ENCODE measurements around the gene ZNF606. TPM values are rescaled to one million over a fixed set of nuclear protein-coding genes. Genes with fewer than 3 reads are reported as not detected.
A peak's percentile ranks its signal among the peaks of the same experiment; 100 is the strongest.

Gene ZNF606
- polyA plus RNA-seq, 1 donor, result 18.5 TPM

- Histone ChIP-seq H3K4me3 (ENCODE audit: low read length) (no peak overlapping the region), H3K27me3 (ENCODE audit: control insufficient read depth, insufficient read depth, low read length) (no peaks in the 10 kb centered on the region), H3K4me1 (ENCODE audit: control insufficient read depth, insufficient read depth, low read length) (peaks cover 2% of the 10 kb centered on the region), H3K36me3 (ENCODE audit: control insufficient read depth, insufficient read depth, low read length) (peaks cover 41% of the 10 kb centered on the region), H3K27ac (ENCODE audit: low read length) (no peak overlapping the region), H3K9me3 (ENCODE audit: control insufficient read depth, low read depth, low read length) (peaks cover 48% of the 10 kb centered on the region)
- WGBS (ENCODE audit: insufficient coverage, low lambda C conversion rate), result no CpG with 5 or more reads among the region's 3 CpGs
- no peak for DNase-seq
Observed at GRCh38 chr19:57941593-57941992, 61.0 kb downstream of the ZNF606 start.

- 90% methylated on average over 2 of the region's 12 CpGs for WGBS (ENCODE audit: insufficient coverage, low lambda C conversion rate)
Observed at GRCh38 chr19:57935731-57936130, 66.9 kb downstream of the ZNF606 start.

GRCh38 chr19:57934820-57935665 is 67.6 kb downstream of the ZNF606 start, which contains the start of gene ZNF418:
ZNF418 (minus strand) TSS chr19:57935402; CDS start chr19:57933822, 1,580 bp downstream.
- Histone ChIP-seq H3K9me3 (ENCODE audit: control insufficient read depth, low read depth, low read length) (peaks cover 61% of the 10 kb centered on the region), H3K27me3 (ENCODE audit: control insufficient read depth, insufficient read depth, low read length) (no peaks in the 10 kb centered on the region), H3K4me1 (ENCODE audit: control insufficient read depth, insufficient read depth, low read length) (no peaks in the 10 kb centered on the region), H3K27ac (ENCODE audit: low read length) (peak within 1 kb of the TSS; percentile 83), H3K36me3 (ENCODE audit: control insufficient read depth, insufficient read depth, low read length) (peaks cover 27% of the 10 kb centered on the region), H3K4me3 (ENCODE audit: low read length) (peak within 1 kb of the TSS; percentile 87)
- peak; percentile 69 to 88 for DNase-seq
- no CpG with 5 or more reads among the region's 54 CpGs for WGBS (ENCODE audit: insufficient coverage, low lambda C conversion rate)

More at GRCh38 chr19:57935731-57936130, 66.9 kb downstream of the ZNF606 start:
- Histone ChIP-seq H3K4me3 (ENCODE audit: low read length) (no peak overlapping the region), H3K9me3 (ENCODE audit: control insufficient read depth, low read depth, low read length) (peaks cover 54% of the 10 kb centered on the region), H3K27ac (ENCODE audit: low read length) (no peak overlapping the region), H3K36me3 (ENCODE audit: control insufficient read depth, insufficient read depth, low read length) (peaks cover 23% of the 10 kb centered on the region), H3K4me1 (ENCODE audit: control insufficient read depth, insufficient read depth, low read length) (no peaks in the 10 kb centered on the region), H3K27me3 (ENCODE audit: control insufficient read depth, insufficient read depth, low read length) (no peaks in the 10 kb centered on the region)
- DNase-seq, result no peak

- Histone ChIP-seq H3K36me3 (ENCODE audit: control insufficient read depth, insufficient read depth, low read length) (peaks cover 52% of the 10 kb centered on the region), H3K4me3 (ENCODE audit: low read length) (no peak overlapping the region), H3K9me3 (ENCODE audit: control insufficient read depth, low read depth, low read length) (peaks cover 49% of the 10 kb centered on the region), H3K27ac (ENCODE audit: low read length) (no peak overlapping the region), H3K27me3 (ENCODE audit: control insufficient read depth, insufficient read depth, low read length) (no peaks in the 10 kb centered on the region), H3K4me1 (ENCODE audit: control insufficient read depth, insufficient read depth, low read length) (no peaks in the 10 kb centered on the region)
- no peak for DNase-seq
- no CpG with 5 or more reads among the region's 4 CpGs for WGBS (ENCODE audit: insufficient coverage, low lambda C conversion rate)
Observed at GRCh38 chr19:57927587-57927986, 75.0 kb downstream of the ZNF606 start.

Other genes starting within 250 kb of the ZNF606 start
- 18.6 TPM for gene ZNF586, start 233.1 kb downstream of the ZNF606 start, polyA plus RNA-seq
- gene ZNF552, start 187.9 kb downstream of the ZNF606 start, polyA plus RNA-seq, result 40.9 TPM
- 21.3 TPM for gene ZNF587B, start 172.5 kb downstream of the ZNF606 start, polyA plus RNA-seq
- 61.1 TPM for gene ZNF587, start 153.0 kb downstream of the ZNF606 start, polyA plus RNA-seq
- gene ZNF814, start 113.8 kb downstream of the ZNF606 start, polyA plus RNA-seq, result 54.3 TPM
- gene ZNF417, start 86.2 kb downstream of the ZNF606 start, polyA plus RNA-seq, result 34.8 TPM
- gene ZNF418, start 67.4 kb downstream of the ZNF606 start, polyA plus RNA-seq, result 16.5 TPM
- gene ZNF256, start 55.1 kb downstream of the ZNF606 start, polyA plus RNA-seq, result 7.7 TPM
- gene C19orf18, start 28.3 kb downstream of the ZNF606 start, polyA plus RNA-seq, result 1.2 TPM
- 0.73 TPM for gene ZSCAN1, start 31.2 kb upstream of the ZNF606 start, polyA plus RNA-seq
- gene ZNF135, start 56.5 kb upstream of the ZNF606 start, polyA plus RNA-seq, result 8.2 TPM
- 67.9 TPM for gene ZSCAN18, start 95.4 kb upstream of the ZNF606 start, polyA plus RNA-seq
- gene ZNF329, start 148.0 kb upstream of the ZNF606 start, polyA plus RNA-seq, result 12.2 TPM
- 36.5 TPM for gene ZNF274, start 180.2 kb upstream of the ZNF606 start, polyA plus RNA-seq
- 33.8 TPM for gene ZNF544, start 226.1 kb upstream of the ZNF606 start, polyA plus RNA-seq